Naive B cell (primary cell): Measurements from ENCODE around the gene BORCS5. TPM values are rescaled to one million over a fixed set of nuclear protein-coding genes. Genes with fewer than 3 reads are reported as not detected.
"Not testable (repeated sequence)": the region's sequence is repeated elsewhere in the genome, so short reads cannot be mapped to it uniquely, and the experiment has no call there.

Experiments used
- ATAC-seq, 2 donors: fragments of 150-1000 bp; cut with Tn5 transposase; 2 replicates each; pipeline ENCODE4 v1.10.0; 2021; ENCODE audit warnings: low read depth in 2 of 2, mild to moderate bottlenecking in 2 of 2, moderate library complexity in 2 of 2
- DNase-seq: peaks from one replicate; pipeline ENCODE4 v3.0.0; 2022
- H3K27ac Mint-ChIP-seq, 6 donors: one replicate each; pipeline ENCODE4 v1.8.0; 2020 to 2022; ENCODE audit warnings: mild to moderate bottlenecking in 6 of 6, mixed read lengths in 6 of 6, moderate library complexity in 5 of 6, inconsistent platforms in 2 of 6
- H3K27me3 Mint-ChIP-seq, 3 donors: one replicate each; pipeline ENCODE4 v1.8.0; 2021 to 2022; ENCODE audit warnings: mixed read lengths in 3 of 3, mild to moderate bottlenecking in 1 of 3
- H3K36me3 Mint-ChIP-seq, 2 donors: one replicate each; pipeline ENCODE4 v1.8.0; 2020 to 2022; ENCODE audit warnings: mixed read lengths in 2 of 2, inconsistent platforms in 1 of 2, mild to moderate bottlenecking in 1 of 2
- H3K4me1 Mint-ChIP-seq, 3 donors: one replicate each; pipeline ENCODE4 v1.8.0; 2020 to 2022; ENCODE audit warnings: mixed read lengths in 3 of 3, inconsistent platforms in 1 of 3, mild to moderate bottlenecking in 1 of 3, moderate library complexity in 1 of 3
- H3K4me3 Mint-ChIP-seq, 8 donors: one replicate each; pipeline ENCODE4 v1.8.0; 2020 to 2022; ENCODE audit warnings: mild to moderate bottlenecking in 8 of 8, mixed read lengths in 8 of 8, moderate library complexity in 8 of 8, inconsistent platforms in 2 of 8
- H3K9me3 Mint-ChIP-seq, 7 donors: one replicate each; pipeline ENCODE4 v1.8.0; 2020 to 2022; ENCODE audit warnings: mixed read lengths in 7 of 7, mild to moderate bottlenecking in 5 of 7, inconsistent platforms in 2 of 7, moderate library complexity in 1 of 7
- polyA plus RNA-seq, 6 donors: library from polyadenylated mRNA; unstranded; fragments of 300-500 nt; fragmentation: Illumina TruSeq; gene quantifications; one replicate each; pipeline ENCODE4 v1.2.3, GENCODE V29; 2021; ENCODE audit warnings: low read depth in 6 of 6

Gene BORCS5
- polyA plus RNA-seq, 6 donors from 2014 or later, result 8.3 to 43.8 (median 14.4) TPM

- H3K36me3 Mint-ChIP-seq, result peaks cover 31 to 32% of the 10 kb centered on the region in 2 donors
- H3K4me1 Mint-ChIP-seq, result peaks cover 0 to 14% (median 2%) of the 10 kb centered on the region in 3 donors
- ATAC-seq (no peak), DNase-seq (no peak)
- H3K27ac Mint-ChIP-seq, result no peak overlapping the region
- H3K27me3 Mint-ChIP-seq, result no peaks in the 10 kb centered on the region
- peaks cover 0 to 1% (median 0%) of the 10 kb centered on the region in 7 donors for H3K9me3 Mint-ChIP-seq
- H3K4me3 Mint-ChIP-seq, result no peak overlapping the region
Observed at GRCh38 chr12:12469386-12469785, 112.5 kb downstream of the BORCS5 start.

- H3K4me1 Mint-ChIP-seq, result peaks cover 0 to 12% (median 0%) of the 10 kb centered on the region in 3 donors
- H3K9me3 Mint-ChIP-seq, result peaks cover 0 to 1% (median 0%) of the 10 kb centered on the region in 7 donors
- H3K27ac Mint-ChIP-seq, result peak overlapping the region in 1 of 6 donors; percentile 24
- H3K27me3 Mint-ChIP-seq, result no peaks in the 10 kb centered on the region
- DNase-seq, result no peak
- peaks cover 31 to 32% of the 10 kb centered on the region in 2 donors for H3K36me3 Mint-ChIP-seq
- H3K4me3 Mint-ChIP-seq, result no peak overlapping the region
- ATAC-seq, result no peak
Observed at GRCh38 chr12:12470751-12471306, 114.0 kb downstream of the BORCS5 start.

DNA sequence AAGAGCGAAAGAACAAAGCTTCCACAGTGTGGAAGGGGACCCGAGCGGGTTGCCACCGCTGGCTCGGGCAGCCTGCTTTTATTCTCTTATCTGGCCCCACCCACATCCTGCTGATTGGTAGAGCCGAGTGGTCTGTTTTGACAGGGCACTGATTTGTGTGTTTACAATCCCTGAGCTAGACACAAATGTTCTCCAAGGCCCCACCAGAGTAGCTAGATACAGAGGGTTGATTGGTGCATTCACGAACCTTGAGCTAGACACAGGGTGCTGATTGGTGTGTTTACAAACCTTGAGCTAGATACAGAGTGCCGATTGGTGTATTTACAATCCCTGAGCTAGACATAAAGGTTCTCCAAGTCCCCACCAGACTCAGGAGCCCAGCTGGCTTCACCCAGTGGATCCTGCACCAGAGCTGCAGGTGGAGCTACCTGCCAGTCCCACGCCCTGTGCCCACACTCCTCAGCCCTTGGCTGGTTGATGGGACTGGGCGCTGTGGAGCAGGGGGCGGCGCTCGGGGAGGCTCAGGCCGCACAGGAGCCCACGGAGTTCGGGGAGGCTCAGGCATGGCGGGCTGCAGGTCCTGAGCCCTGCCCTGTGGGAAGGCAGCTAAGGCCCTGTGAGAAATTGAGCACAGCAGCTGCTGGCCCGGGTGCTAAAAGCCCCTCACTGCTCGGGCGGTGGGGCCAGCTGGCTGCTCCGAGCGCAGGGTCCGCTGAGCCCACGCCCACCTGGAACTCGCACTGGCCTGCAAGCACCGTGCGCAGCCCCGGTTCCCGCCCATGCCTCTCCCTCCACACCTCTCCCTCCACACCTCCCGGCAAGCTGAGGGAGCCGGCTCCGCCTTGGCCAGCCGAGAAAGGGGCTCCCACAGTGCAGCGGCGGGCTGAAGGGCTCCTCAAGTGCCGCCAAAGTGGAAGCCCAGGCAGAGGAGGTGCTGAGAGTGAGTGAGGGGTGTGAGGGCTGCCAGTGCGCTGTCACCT is 115.4 kb downstream of the BORCS5 start:
- H3K4me1 Mint-ChIP-seq, result peaks cover 0 to 12% (median 0%) of the 10 kb centered on the region in 3 donors
- not testable (repeated sequence) for H3K4me3 Mint-ChIP-seq, DNase-seq, H3K27ac Mint-ChIP-seq, H3K9me3 Mint-ChIP-seq, H3K27me3 Mint-ChIP-seq, ATAC-seq
- H3K36me3 Mint-ChIP-seq, result peaks cover 26 to 31% of the 10 kb centered on the region in 2 donors

DNA sequence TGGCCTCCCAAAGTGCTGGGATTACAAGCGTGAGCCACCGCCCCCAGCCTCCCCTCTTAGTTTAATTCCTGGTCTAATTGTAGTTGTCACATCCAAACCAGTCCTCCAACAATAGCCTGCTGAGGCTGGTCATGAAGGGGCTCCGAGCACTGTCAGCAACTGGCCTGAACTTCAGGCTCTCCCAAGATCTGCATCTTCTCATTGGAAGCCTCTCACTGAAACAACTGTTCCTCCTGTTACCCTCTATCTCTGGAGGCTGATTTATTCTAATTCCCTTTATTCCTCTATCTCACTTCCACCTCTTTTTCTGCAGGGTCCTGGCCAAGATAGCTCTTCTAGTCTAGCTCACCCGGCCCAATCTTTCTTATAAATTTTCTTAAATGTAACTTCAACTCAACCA is 116.3 kb downstream of the BORCS5 start:
- DNase-seq, result no peak
- Mint-ChIP-seq H3K27me3 (no peaks in the 10 kb centered on the region), H3K36me3 (peaks cover 28 to 32% of the 10 kb centered on the region in 2 donors), H3K9me3 (peaks cover 0 to 1% (median 0%) of the 10 kb centered on the region in 7 donors), H3K27ac (no peak overlapping the region), H3K4me1 (peaks cover 0 to 12% (median 0%) of the 10 kb centered on the region in 3 donors), H3K4me3 (no peak overlapping the region)
- no peak for ATAC-seq

- Mint-ChIP-seq H3K36me3 (peaks cover 21 to 34% of the 10 kb centered on the region in 2 donors), H3K9me3 (peaks cover 0 to 1% (median 0%) of the 10 kb centered on the region in 7 donors), H3K4me1 (peaks cover 0 to 12% (median 0%) of the 10 kb centered on the region in 3 donors), H3K4me3 (no peak overlapping the region), H3K27ac (no peak overlapping the region), H3K27me3 (no peaks in the 10 kb centered on the region)
- ATAC-seq (no peak), DNase-seq (no peak)
Observed at GRCh38 chr12:12474471-12474928, 117.6 kb downstream of the BORCS5 start.

- Mint-ChIP-seq H3K9me3 (peaks cover 0 to 1% (median 0%) of the 10 kb centered on the region in 7 donors), H3K36me3 (peaks cover 18 to 35% of the 10 kb centered on the region in 2 donors), H3K4me1 (peaks cover 0 to 11% (median 0%) of the 10 kb centered on the region in 3 donors), H3K27ac (peak overlapping the region in 2 of 6 donors; percentile 24 to 37), H3K27me3 (no peaks in the 10 kb centered on the region), H3K4me3 (no peak overlapping the region)
- DNase-seq (no peak), ATAC-seq (no peak)
Observed at GRCh38 chr12:12474931-12475795, 118.3 kb downstream of the BORCS5 start.

- Mint-ChIP-seq H3K27me3 (no peaks in the 10 kb centered on the region), H3K27ac (peak overlapping the region in 1 of 6 donors; percentile 61), H3K4me1 (no peaks in the 10 kb centered on the region), H3K4me3 (no peak overlapping the region), H3K36me3 (peaks cover 10 to 21% of the 10 kb centered on the region in 2 donors), H3K9me3 (no peaks in the 10 kb centered on the region)
- ATAC-seq (no peak), DNase-seq (no peak)
Observed at GRCh38 chr12:12476857-12477531, 120.1 kb downstream of the BORCS5 start.

DNA sequence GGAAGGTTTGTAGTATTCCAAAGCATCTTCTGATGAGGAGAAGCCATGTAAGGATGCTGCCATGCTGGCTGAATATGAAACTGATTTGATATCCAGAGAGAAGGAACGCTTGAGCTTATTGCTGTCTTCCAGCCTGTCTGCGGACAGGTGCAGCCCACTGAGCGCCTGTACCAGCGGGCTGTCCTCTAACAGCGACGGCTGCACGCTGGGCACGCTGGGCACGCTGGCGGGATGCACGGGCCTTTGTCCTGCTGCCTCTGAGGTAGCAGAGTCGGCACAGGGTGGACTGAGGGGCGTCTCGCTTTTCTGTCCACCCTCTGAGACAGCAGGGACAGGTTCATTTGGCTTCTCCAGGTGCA is 120.6 kb downstream of the BORCS5 start:
- no peak for ATAC-seq
- no peak for DNase-seq
- no peaks in the 10 kb centered on the region for H3K9me3 Mint-ChIP-seq
- H3K4me1 Mint-ChIP-seq, result peaks cover 0 to 4% (median 3%) of the 10 kb centered on the region in 3 donors
- H3K27me3 Mint-ChIP-seq, result no peaks in the 10 kb centered on the region
- H3K27ac Mint-ChIP-seq, result peak overlapping the region in 1 of 6 donors; percentile 5
- peaks cover 10 to 21% of the 10 kb centered on the region in 2 donors for H3K36me3 Mint-ChIP-seq
- H3K4me3 Mint-ChIP-seq, result no peak overlapping the region

GRCh38 chr12:12480074-12480473 is 123.2 kb downstream of the BORCS5 start:
- H3K36me3 Mint-ChIP-seq, result peaks cover 0 to 15% of the 10 kb centered on the region in 2 donors
- peak overlapping the region in 1 of 6 donors; percentile 7 for H3K27ac Mint-ChIP-seq
- no peaks in the 10 kb centered on the region for H3K9me3 Mint-ChIP-seq
- H3K4me3 Mint-ChIP-seq, result no peak overlapping the region
- H3K27me3 Mint-ChIP-seq, result no peaks in the 10 kb centered on the region
- H3K4me1 Mint-ChIP-seq, result peaks cover 11% of the 10 kb centered on the region in 3 donors
- DNase-seq, result no peak
- ATAC-seq, result no peak

DNA sequence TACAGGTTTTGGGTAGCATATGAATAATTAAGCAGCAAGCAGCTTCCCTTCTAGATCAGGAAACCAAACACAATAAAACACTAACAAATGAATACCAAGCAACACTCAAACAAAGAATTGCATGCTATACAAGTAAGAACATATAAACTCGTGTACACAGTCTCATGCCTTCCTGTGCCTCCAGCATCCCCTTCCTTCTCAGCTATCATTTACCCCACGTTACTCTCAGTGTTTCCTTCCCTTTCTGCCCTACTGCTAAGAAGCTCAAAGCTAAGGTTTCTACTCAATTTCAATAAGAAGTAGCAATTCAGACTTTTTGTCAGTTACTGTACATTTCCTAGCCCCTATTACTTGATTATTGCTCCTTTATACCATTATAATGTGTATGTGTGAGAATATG is 124.8 kb downstream of the BORCS5 start:
- Mint-ChIP-seq H3K36me3 (peaks cover 0 to 15% of the 10 kb centered on the region in 2 donors), H3K4me3 (no peak overlapping the region), H3K4me1 (peaks cover 11% of the 10 kb centered on the region in 3 donors), H3K9me3 (no peaks in the 10 kb centered on the region), H3K27me3 (no peaks in the 10 kb centered on the region), H3K27ac (peak overlapping the region in 1 of 6 donors; percentile 77)
- no peak for DNase-seq
- ATAC-seq, result no peak

DNA sequence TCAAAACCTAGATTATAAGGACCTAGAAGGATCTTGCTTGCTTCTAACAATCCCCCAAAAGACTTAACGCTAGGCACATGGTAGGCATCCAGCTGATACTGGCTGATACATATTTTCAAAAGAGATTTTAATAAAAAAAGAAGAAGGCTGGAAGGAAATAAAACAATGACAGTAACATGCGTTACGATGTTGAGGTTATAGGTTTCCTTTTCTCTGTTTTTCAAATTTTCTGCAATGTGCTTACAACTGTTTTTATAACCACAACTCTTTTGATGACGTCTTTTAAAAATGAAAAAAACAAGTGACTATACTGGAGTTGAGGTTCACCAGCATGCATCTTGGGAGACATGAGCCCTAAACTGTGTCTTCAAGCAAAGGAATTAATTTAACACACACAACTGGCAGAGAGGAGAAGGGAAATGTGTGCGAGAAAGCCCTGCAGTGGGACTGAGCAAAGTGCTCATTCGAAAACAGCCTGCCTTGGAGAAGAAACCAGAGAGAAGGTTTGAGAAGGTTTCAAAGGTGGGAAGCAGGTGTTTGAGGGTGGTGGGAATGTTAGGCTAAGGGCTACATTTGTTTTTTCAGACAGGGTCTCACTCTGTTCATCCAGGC is 125.4 kb downstream of the BORCS5 start:
- DNase-seq (no peak), ATAC-seq (peak in 1 of 2 donors; percentile 18)
- Mint-ChIP-seq H3K36me3 (peaks cover 0 to 15% of the 10 kb centered on the region in 2 donors), H3K4me3 (no peak overlapping the region), H3K9me3 (no peaks in the 10 kb centered on the region), H3K27ac (peak overlapping the region in 4 of 6 donors; percentile 47 to 86 (median 74)), H3K27me3 (no peaks in the 10 kb centered on the region), H3K4me1 (peaks cover 11% of the 10 kb centered on the region in 3 donors)

DNA sequence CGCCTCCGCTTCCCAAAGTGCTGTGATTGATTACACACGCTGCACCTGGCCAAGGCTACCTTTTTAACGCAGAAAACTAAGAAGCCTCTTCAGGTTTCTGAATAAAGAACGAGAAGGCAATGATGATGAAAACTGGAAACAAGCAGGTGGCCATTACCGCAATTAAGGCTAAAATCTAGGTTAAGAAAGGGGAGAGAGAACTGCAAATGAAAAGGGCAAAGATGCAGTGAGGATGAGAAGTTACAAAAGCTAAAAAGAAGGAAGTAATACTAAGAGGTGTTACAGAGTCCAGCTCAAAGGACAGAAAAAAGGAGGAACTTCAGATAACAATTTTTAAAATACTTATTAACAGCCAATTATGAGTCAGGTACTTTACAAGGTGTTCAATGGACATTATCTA is 126.1 kb downstream of the BORCS5 start:
- DNase-seq, result peak; percentile 3
- H3K4me3 Mint-ChIP-seq, result no peak overlapping the region
- H3K27ac Mint-ChIP-seq, result peak overlapping the region in 3 of 6 donors; percentile 13 to 47 (median 33)

More for the DNA sequence above, 126.1 kb downstream of the BORCS5 start:
- H3K4me1 Mint-ChIP-seq, result peaks cover 11% of the 10 kb centered on the region in 3 donors
- H3K36me3 Mint-ChIP-seq, result peaks cover 0 to 11% of the 10 kb centered on the region in 2 donors
- peak; percentile 68 to 74 for ATAC-seq
- H3K27me3 Mint-ChIP-seq, result no peaks in the 10 kb centered on the region
- H3K9me3 Mint-ChIP-seq, result no peaks in the 10 kb centered on the region
